Neuronal stem cell (in vitro differentiated cells): ENCODE data around the gene PRDX2.
A peak's percentile ranks its signal among the peaks of the same experiment; 100 is the strongest.

Experiments used
- DNase-seq: peaks from one replicate; pipeline ENCODE4 v3.0.0-alpha.2; 2013; ENCODE audit warnings: low spot score
- H2AFZ ChIP-seq: one replicate; pipeline ENCODE4 v1.6.1; 2013; ENCODE audit warnings: mild to moderate bottlenecking, low read length, inconsistent platforms
- H2AK5ac ChIP-seq: 2 replicates; pipeline ENCODE4 v1.6.1; 2013; ENCODE audit warnings: low read depth, mild to moderate bottlenecking, inconsistent platforms, low read length, moderate library complexity, mixed read lengths
- H2BK120ac ChIP-seq: 2 replicates; pipeline ENCODE4 v1.6.1; 2013; ENCODE audit warnings: low read depth, mild to moderate bottlenecking, inconsistent platforms, low read length, moderate library complexity, mixed read lengths
- H2BK12ac ChIP-seq: one replicate; pipeline ENCODE4 v1.6.1; 2013; ENCODE audit warnings: low read length, inconsistent platforms
- H2BK15ac ChIP-seq: 2 replicates; pipeline ENCODE4 v1.6.1; 2013; ENCODE audit warnings: mild to moderate bottlenecking, low read length, inconsistent platforms, mixed read lengths
- H2BK5ac ChIP-seq: one replicate; pipeline ENCODE4 v1.6.1; 2013; ENCODE audit warnings: inconsistent platforms, mild to moderate bottlenecking, low read length, moderate library complexity
- H3K14ac ChIP-seq: one replicate; pipeline ENCODE4 v1.6.1; 2013; ENCODE audit warnings: low read length, inconsistent platforms
- H3K18ac ChIP-seq: 2 replicates; pipeline ENCODE4 v1.6.1; 2013; ENCODE audit warnings: low read length, inconsistent platforms
- H3K23ac ChIP-seq: 2 replicates; pipeline ENCODE4 v1.6.1; 2013; ENCODE audit warnings: low read depth, mild to moderate bottlenecking, mixed read lengths, low read length, inconsistent platforms; ENCODE audit not compliant: poor library complexity
- H3K27ac ChIP-seq: replicated peaks from 3 replicates; pipeline ENCODE4 v1.5.1; 2013; ENCODE audit warnings: low read length, inconsistent platforms
- H3K27me3 ChIP-seq, 3 experiments: 2 replicates each; pipeline ENCODE4 v1.6.1; 2013; ENCODE audit warnings: low read length in 3 of 3, mild to moderate bottlenecking in 2 of 3, inconsistent platforms in 1 of 3, low read depth in 1 of 3, mixed read lengths in 1 of 3, moderate library complexity in 1 of 3; ENCODE audit not compliant: control insufficient read depth in 3 of 3, insufficient read depth in 3 of 3
- H3K36me3 ChIP-seq, 2 donors: replicated peaks in 1 of 2; 2 replicates each; pipeline ENCODE4 v1.6.1; 2013; ENCODE audit warnings: low read length in 2 of 2; ENCODE audit not compliant: control insufficient read depth in 2 of 2, insufficient read depth in 2 of 2
- H3K4ac ChIP-seq: 2 replicates; pipeline ENCODE4 v1.6.1; 2013; ENCODE audit warnings: inconsistent platforms, mild to moderate bottlenecking, low read length, moderate library complexity
- H3K4me1 ChIP-seq, 2 donors: 1 replicate in 1 of 2; 2 replicates in 1 of 2; pipeline ENCODE4 v1.6.1; 2013; ENCODE audit warnings: low read length in 2 of 2, low read depth in 1 of 2; ENCODE audit not compliant: control insufficient read depth in 2 of 2, insufficient read depth in 1 of 2
- H3K4me2 ChIP-seq: one replicate; pipeline ENCODE4 v1.6.1; 2013; ENCODE audit warnings: mild to moderate bottlenecking, low read length, inconsistent platforms; ENCODE audit not compliant: insufficient read depth, poor library complexity, severe bottlenecking
- H3K4me3 ChIP-seq, 2 donors: 2 replicates each; pipeline ENCODE4 v1.5.1; 2013; ENCODE audit warnings: low read length in 2 of 2, mild to moderate bottlenecking in 2 of 2, inconsistent platforms in 1 of 2, moderate library complexity in 1 of 2
- H3K79me1 ChIP-seq: one replicate; pipeline ENCODE4 v1.6.1; 2013; ENCODE audit warnings: low read depth, mild to moderate bottlenecking, inconsistent platforms, low read length, moderate library complexity
- H3K9ac ChIP-seq: one replicate; pipeline ENCODE4 v1.6.1; 2013; ENCODE audit warnings: mild to moderate bottlenecking, low read depth, low read length, inconsistent platforms; ENCODE audit not compliant: poor library complexity
- H3K9me3 ChIP-seq, 2 donors: replicated peaks in 1 of 2; 2 replicates each; pipeline versions ENCODE3 to v1.6.1; 2013; ENCODE audit warnings: low read length in 2 of 2, mild to moderate bottlenecking in 2 of 2, inconsistent platforms in 1 of 2, low read depth in 1 of 2, mixed read lengths in 1 of 2, moderate library complexity in 1 of 2; ENCODE audit not compliant: control insufficient read depth in 2 of 2, insufficient read depth in 1 of 2
- H4K8ac ChIP-seq: one replicate; pipeline ENCODE4 v1.6.1; 2013; ENCODE audit warnings: low read depth, mild to moderate bottlenecking, inconsistent platforms, low read length, moderate library complexity
- H4K91ac ChIP-seq: one replicate; pipeline ENCODE4 v1.6.1; 2013; ENCODE audit warnings: low read length, low read depth, mild to moderate bottlenecking, inconsistent platforms; ENCODE audit not compliant: poor library complexity
- WGBS, 2 donors: extraction: QIAGEN DNeasy Blood & Tissue Kit; methylation state at CpG; one replicate each; pipeline ENCODE4 v1.1.7; 2013; ENCODE audit warnings: missing lambda C conversion rate in 2 of 2, mixed read lengths in 1 of 2; ENCODE audit not compliant: insufficient read length in 2 of 2, insufficient replicate concordance in 1 of 2; ENCODE audit errors: extremely low coverage in 2 of 2; 5-methylcytosine and 5-hydroxymethylcytosine counted together

Gene PRDX2

GRCh38 chr19:12797141-12797587 lies 4.4 kb downstream of the PRDX2 start:
- Histone ChIP-seq H3K9me3 (no peaks in the 10 kb centered on the region), H3K79me1 (peaks cover 13% of the 10 kb centered on the region), H2BK12ac (no peak overlapping the region), H3K4ac (no peak overlapping the region), H2BK120ac (no peak overlapping the region), H3K4me3 (no peak overlapping the region), H3K4me1 (peaks cover 10 to 19% of the 10 kb centered on the region in 2 donors), H3K36me3 (peaks cover 12 to 33% of the 10 kb centered on the region in 2 donors), H3K14ac (no peak overlapping the region), H3K4me2 (no peak overlapping the region), H4K8ac (no peak overlapping the region), H3K27ac (no peak overlapping the region), H2BK5ac (no peak overlapping the region), H4K91ac (no peak overlapping the region), H3K18ac (no peak overlapping the region), H3K9ac (no peak overlapping the region), H2AK5ac (no peak overlapping the region), H2AFZ (no peak overlapping the region), H3K27me3 (peaks cover 0 to 14% (median 3%) of the 10 kb centered on the region in 3 experiments), H3K23ac (no peak overlapping the region), H2BK15ac (no peak overlapping the region)
- WGBS, 2 donors, result no CpG with 5 or more reads among the region's 6 CpGs
- DNase-seq, result no peak

- no CpG with 5 or more reads among the region's 18 CpGs for WGBS, 2 donors
- peaks cover 12% of the 10 kb centered on the region for H3K79me1 ChIP-seq
- no peak overlapping the region for H3K9ac ChIP-seq
- no peak overlapping the region for H3K18ac ChIP-seq
- H3K4me2 ChIP-seq, result no peak overlapping the region
- H2BK5ac ChIP-seq, result no peak overlapping the region
- no peak overlapping the region for H3K4ac ChIP-seq
- DNase-seq, result peak; percentile 86
- no peak overlapping the region for H2BK120ac ChIP-seq
- peaks cover 0 to 22% (median 3%) of the 10 kb centered on the region in 3 experiments for H3K27me3 ChIP-seq
- no peak overlapping the region for H4K91ac ChIP-seq
- peaks cover 10 to 20% of the 10 kb centered on the region in 2 donors for H3K4me1 ChIP-seq
- H4K8ac ChIP-seq, result no peak overlapping the region
- no peaks in the 10 kb centered on the region for H3K9me3 ChIP-seq
- H2BK12ac ChIP-seq, result no peak overlapping the region
- no peak overlapping the region for H3K14ac ChIP-seq
- H3K4me3 ChIP-seq, result no peak overlapping the region
- peaks cover 12 to 33% of the 10 kb centered on the region in 2 donors for H3K36me3 ChIP-seq
- H2AFZ ChIP-seq, result no peak overlapping the region
- H3K27ac ChIP-seq, result no peak overlapping the region
- H3K23ac ChIP-seq, result no peak overlapping the region
- H2AK5ac ChIP-seq, result no peak overlapping the region
- H2BK15ac ChIP-seq, result no peak overlapping the region
Measured at GRCh38 chr19:12796146-12797071, 5.2 kb downstream of the PRDX2 start.

- DNase-seq, result no peak
- Histone ChIP-seq H2BK12ac (no peak overlapping the region), H3K18ac (no peak overlapping the region), H3K27me3 (peaks cover 0 to 31% (median 3%) of the 10 kb centered on the region in 3 experiments), H3K4me2 (no peak overlapping the region), H3K27ac (no peak overlapping the region), H2BK5ac (no peak overlapping the region), H3K23ac (no peak overlapping the region), H2BK120ac (no peak overlapping the region), H3K4me1 (peaks cover 13 to 30% of the 10 kb centered on the region in 2 donors), H3K79me1 (peaks cover 4% of the 10 kb centered on the region), H4K91ac (no peak overlapping the region), H3K4ac (no peak overlapping the region), H2BK15ac (no peak overlapping the region), H3K4me3 (no peak overlapping the region), H3K9ac (no peak overlapping the region), H3K36me3 (peaks cover 7 to 24% of the 10 kb centered on the region in 2 donors), H3K9me3 (no peaks in the 10 kb centered on the region), H2AK5ac (no peak overlapping the region), H3K14ac (no peak overlapping the region), H2AFZ (no peak overlapping the region), H4K8ac (no peak overlapping the region)
- no CpG with 5 or more reads among the region's 9 CpGs for WGBS, 2 donors
Measured at GRCh38 chr19:12794971-12795381, 6.6 kb downstream of the PRDX2 start.
